HTR-8/SVneo (cell line): Measurements from ENCODE around the gene C6orf15.

Source experiments
- DNase-seq: peaks from one replicate; pipeline ENCODE4 v3.0.0; 2011; ENCODE audit warnings: low spot score, mixed read lengths; ENCODE audit not compliant: insufficient read length
- FAIRE-seq: peaks from 2 replicates; lab custom pipeline; 2011; peaks lifted over from hg19 to GRCh38; lab: Jason Lieb, UNC

The C6orf15 gene

DNA sequence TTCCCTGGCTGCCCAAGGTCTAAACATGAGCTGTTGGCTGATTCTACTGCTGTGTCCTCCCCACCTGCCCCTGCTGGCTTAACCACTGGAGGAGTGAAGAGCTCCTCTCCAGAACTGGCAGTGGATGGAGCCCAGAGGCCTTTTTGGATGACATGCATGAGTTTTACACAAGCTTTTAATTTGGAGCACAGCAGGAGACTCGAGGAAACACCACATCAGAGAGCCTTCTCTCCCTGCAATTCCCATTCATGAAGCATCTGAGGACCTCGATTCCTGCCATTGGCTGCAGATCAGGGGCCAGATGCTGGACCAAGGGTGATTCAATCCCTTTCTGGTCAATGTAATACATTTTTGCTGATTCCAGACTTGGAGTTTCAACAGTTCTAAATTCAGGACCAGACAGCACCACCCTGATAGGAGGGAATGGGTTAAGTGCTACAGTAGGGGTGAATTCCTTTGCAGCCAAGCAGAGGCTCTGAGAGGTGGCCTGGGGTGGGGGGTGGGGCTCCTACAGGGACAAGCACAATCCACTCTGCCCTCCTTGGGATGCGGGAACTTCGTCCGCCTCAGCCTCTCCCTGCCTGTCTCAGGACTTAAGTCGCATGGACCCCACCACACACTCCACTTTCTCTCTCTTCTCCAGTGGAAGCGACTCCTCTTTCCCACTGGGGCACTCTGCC is 1.6 kb upstream of the C6orf15 start:
- no peak for FAIRE-seq
- DNase-seq = peak; percentile 32

GRCh38 chr6:31111712-31112111 is 663 bp downstream of the C6orf15 start:
- DNase-seq = no peak
- no peak for FAIRE-seq

- DNase-seq = no peak
Measured at GRCh38 chr6:31110825-31111582, 1.4 kb downstream of the C6orf15 start.

DNA sequence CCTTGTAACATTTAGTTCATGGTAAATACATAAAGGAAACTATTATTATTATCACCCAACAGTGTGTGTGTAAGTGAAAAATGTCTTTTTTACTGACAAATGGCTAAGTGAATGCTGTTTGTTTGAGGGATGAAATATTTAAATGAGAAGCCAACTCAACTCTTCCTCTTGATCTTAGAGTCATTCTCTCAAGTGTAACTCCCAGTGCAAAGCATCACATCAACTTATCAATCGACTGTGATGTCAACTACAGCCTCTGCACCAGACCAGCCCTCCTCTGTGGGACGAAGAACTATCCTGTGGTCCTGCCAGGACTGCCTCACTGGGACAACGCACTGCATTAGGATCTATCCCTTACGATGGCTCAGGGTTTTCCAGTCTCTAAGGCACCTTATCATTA is 5.3 kb downstream of the C6orf15 start:
- DNase-seq (no peak), FAIRE-seq (no peak)

More at GRCh38 chr6:31110825-31111582, 1.4 kb downstream of the C6orf15 start:
- FAIRE-seq = no peak

- FAIRE-seq (no peak), DNase-seq (no peak)
Measured at GRCh38 chr6:31103136-31103535, 9.2 kb downstream of the C6orf15 start.

DNA sequence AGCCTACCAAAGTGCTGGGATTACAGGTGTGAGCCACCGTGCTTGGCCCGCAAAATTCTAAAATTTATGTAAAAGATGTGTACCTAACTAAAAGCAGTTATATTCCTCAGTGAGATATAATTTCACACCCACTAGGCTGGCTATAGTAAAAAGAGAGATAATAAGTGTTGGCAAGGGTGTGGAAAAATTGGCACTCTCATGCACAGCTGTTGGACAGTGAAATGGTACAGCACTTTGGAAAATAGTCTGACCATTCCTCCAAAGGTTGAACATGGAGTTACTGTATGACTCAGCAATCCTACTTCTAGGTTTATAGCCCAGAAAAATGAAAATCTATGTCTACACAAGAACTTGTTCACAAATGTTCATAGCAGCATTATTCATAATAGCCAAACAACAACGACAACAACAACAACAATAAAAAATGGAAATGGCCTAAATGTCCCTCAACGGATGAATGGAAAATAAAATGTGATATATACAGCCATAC is 13.9 kb downstream of the C6orf15 start:
- DNase-seq (no peak), FAIRE-seq (no peak)

DNA sequence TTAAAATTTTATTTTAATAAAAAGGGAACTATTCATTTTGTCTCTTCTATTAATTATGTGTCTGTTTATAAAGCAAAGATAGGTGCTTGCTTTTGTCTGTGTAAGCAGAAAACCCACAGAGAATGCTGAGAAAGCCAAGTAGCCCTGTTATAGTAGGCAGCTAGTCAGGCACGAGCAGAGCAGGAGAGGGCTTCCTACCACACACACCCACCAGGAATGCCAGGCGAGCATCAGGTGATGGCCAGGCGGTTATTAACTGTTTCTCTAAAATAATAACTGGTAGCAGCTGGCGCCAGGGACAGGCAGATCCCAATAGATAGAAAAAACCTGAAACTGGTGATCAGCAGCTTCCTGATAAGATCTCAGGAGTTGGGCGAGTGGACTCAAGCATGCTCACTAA is 15.7 kb downstream of the C6orf15 start:
- DNase-seq (no peak), FAIRE-seq (no peak)

DNA sequence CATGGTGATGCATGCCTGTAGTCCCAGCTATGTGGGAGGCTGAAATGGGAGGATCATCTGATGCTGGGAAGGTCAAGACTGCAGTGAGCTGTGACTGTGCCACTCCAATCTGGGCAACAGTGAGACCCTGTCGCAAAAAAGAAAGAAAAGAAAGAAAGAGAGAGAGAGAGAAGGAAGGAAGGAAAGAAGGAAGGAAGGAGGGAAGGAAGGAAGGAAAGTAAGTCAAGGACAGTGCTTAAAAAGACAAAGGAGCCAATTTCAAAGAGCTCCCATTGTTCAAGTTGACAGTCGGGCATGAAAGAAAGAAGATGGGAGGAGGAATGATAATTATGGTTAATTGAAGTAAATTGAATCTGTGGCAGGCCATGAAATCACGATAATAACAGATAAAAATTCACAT is 16.2 kb downstream of the C6orf15 start:
- DNase-seq (no peak), FAIRE-seq (no peak)

DNA sequence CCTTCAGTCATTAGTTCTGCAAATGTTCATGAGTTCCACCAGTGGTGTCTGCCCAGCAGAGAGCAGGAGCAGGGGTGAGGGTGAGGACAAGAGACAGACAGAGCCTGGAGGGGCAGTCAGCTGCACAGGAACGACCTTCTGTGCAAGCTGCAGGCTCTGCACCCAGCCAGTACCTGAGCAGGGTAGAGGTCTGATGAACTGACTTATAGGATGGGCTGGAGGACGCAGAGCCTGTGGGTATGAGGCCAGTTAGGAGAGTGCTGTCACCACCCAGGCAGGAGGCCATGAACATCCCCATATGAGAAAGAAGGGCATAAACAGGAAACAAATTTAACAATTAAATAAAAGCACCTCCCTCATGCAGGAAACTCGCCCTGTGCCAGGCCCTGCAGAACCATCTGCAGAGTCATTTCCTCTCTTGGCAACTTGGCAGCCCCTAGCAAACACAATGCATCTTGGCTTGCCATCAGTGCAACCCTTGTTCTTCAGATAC is 17.9 kb downstream of the C6orf15 start:
- DNase-seq (no peak), FAIRE-seq (no peak)

GRCh38 chr6:31092769-31093505 is 19.4 kb downstream of the C6orf15 start:
- DNase-seq = no peak
- FAIRE-seq = no peak

GRCh38 chr6:31092238-31092637 is 20.1 kb downstream of the C6orf15 start:
- no peak for FAIRE-seq
- no peak for DNase-seq

GRCh38 chr6:31091680-31092079 is 20.7 kb downstream of the C6orf15 start:
- DNase-seq = no peak
- no peak for FAIRE-seq

GRCh38 chr6:31090973-31091364 is 21.4 kb downstream of the C6orf15 start:
- FAIRE-seq (no peak), DNase-seq (no peak)

- DNase-seq = no peak
- no peak for FAIRE-seq
Measured at GRCh38 chr6:31090275-31090972, 22.0 kb downstream of the C6orf15 start.

DNA sequence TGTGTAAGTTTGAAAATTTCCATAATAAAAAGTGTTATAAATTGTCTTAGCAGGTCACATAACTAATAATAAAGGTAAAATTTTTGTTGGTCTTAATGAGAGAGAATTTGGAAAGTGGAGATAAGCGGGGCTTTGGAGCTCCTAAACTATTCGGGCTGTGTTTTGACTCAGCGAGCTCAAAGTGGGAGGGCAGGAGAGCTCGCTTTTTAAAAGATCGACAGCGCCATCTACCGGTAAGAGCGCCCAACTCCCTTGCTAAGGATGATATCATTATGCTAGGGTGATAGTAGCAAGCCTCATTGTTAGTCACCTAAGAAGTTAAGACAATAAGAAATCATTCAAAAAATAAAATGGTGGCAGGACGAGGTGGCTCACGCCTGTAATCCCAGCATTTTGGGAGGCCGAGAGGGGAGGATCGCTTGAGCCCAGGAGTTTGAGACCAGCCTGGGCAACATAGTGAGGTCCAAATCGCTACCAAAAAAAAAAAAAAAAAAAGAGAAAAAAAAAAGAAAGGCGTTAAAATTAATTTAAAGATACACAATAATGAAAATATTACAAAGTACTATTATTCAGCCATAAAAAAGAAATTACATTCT is 24.8 kb downstream of the C6orf15 start:
- DNase-seq (peak; percentile 92), FAIRE-seq (no peak)

- FAIRE-seq (peak; percentile 58), DNase-seq (peak; percentile 59)
Measured at GRCh38 chr6:31086788-31087440, 25.5 kb downstream of the C6orf15 start.

- FAIRE-seq (no peak), DNase-seq (no peak)
Measured at GRCh38 chr6:31083742-31084354, 28.5 kb downstream of the C6orf15 start.

DNA sequence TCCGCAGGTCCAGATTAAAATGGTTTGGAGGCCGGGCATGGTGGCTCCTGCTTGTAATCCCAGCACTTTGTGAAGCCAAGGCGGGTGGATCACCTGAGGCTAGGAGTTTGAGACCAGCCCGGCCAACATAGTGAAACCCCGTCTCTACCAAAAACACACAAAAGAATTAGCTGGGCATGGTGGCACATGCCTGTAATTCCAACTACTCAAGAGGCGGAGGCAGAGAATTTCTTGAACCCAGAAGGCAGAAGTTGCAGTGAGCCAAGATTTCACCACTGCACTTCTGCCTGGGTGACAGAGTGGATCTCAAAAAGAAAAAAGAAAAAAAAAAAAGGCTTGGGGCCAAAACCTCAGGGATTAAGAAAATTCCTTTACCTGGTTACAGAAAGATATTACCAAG is 30.5 kb downstream of the C6orf15 start:
- FAIRE-seq (no peak), DNase-seq (no peak)
